GM19043 (cell line): ENCODE results near the gene CPS1.

Source experiments
- ATAC-seq: cut with Tn5 transposase; IDR thresholded peaks from one replicate; pipeline ENCODE4 v1.9.1; 2021; ENCODE audit warnings: low read depth; ENCODE audit not compliant: unreplicated experiment

The CPS1 gene

GRCh38 chr2:210667711-210668110 lies 111.3 kb downstream of the CPS1 start:
- no peak for ATAC-seq

- ATAC-seq, result no peak
Measured at GRCh38 chr2:210671065-210671464, 114.7 kb downstream of the CPS1 start.

GRCh38 chr2:210673117-210673516 lies 116.7 kb downstream of the CPS1 start:
- no peak for ATAC-seq

GRCh38 chr2:210676067-210676466 lies 119.7 kb downstream of the CPS1 start:
- ATAC-seq, result no peak

GRCh38 chr2:210681491-210681890 lies 125.1 kb downstream of the CPS1 start:
- ATAC-seq, result no peak

- no peak for ATAC-seq
Measured at GRCh38 chr2:210686401-210686800, 130.0 kb downstream of the CPS1 start.

- ATAC-seq, result no peak
Measured at GRCh38 chr2:210687786-210688470, 131.5 kb downstream of the CPS1 start.

GRCh38 chr2:210707900-210708299 lies 151.5 kb downstream of the CPS1 start:
- ATAC-seq, result no peak

- no peak for ATAC-seq
Measured at GRCh38 chr2:210713122-210713521, 156.7 kb downstream of the CPS1 start.

GRCh38 chr2:210715560-210716082 lies 159.2 kb downstream of the CPS1 start:
- no peak for ATAC-seq

- no peak for ATAC-seq
Measured at GRCh38 chr2:210718503-210718902, 162.1 kb downstream of the CPS1 start.

- ATAC-seq, result no peak
Measured at GRCh38 chr2:210722092-210722491, 165.7 kb downstream of the CPS1 start.

GRCh38 chr2:210727549-210727948 lies 171.2 kb downstream of the CPS1 start:
- no peak for ATAC-seq
